GM10847 (cell line): Measurements from ENCODE around the gene CFAP74.

ENCODE experiments used
- POLR2A ChIP-seq: IDR thresholded peaks from 2 replicates; pipeline ENCODE4 v1.6.1; 2011; ENCODE audit not compliant: insufficient read length; ENCODE audit errors: extremely low read depth

The CFAP74 gene

DNA sequence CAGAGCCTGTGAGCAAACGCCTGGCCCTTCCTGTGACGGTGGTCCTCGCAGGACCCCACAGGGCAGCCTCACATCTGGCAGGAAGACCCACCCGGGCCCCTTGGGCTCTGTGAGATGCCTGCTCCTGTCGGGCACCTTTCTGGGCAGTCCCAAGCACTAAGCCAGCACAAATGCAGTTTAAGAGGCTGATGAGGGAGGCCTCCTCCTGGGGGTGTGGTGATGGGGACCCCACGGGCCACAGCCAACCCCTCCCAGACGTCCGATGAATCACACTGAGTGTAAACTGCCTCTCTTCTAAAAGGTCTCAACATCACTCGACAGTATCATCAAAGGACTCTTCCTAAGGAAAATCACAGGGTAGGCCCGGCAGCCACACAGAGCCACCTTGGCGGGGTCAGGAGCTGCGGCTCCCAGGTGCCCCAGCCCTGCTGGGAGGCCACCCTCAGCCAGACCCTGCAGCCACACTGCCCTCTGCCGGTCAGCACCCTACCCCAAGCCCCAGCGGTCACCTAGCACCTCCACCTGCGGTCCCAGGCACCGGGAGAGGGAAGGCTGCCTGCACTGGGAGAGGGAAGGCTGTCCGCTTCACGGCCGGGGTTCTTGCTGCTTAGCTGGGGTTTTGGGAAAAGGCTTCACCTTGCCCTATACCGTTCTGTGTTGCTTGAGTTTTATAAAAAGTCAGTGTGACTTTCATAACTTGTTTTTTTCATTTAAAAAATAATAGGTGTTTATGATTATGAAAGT lies 42.8 kb upstream of the CFAP74 start:
- TF ChIP-seq POLR2A = no peak

DNA sequence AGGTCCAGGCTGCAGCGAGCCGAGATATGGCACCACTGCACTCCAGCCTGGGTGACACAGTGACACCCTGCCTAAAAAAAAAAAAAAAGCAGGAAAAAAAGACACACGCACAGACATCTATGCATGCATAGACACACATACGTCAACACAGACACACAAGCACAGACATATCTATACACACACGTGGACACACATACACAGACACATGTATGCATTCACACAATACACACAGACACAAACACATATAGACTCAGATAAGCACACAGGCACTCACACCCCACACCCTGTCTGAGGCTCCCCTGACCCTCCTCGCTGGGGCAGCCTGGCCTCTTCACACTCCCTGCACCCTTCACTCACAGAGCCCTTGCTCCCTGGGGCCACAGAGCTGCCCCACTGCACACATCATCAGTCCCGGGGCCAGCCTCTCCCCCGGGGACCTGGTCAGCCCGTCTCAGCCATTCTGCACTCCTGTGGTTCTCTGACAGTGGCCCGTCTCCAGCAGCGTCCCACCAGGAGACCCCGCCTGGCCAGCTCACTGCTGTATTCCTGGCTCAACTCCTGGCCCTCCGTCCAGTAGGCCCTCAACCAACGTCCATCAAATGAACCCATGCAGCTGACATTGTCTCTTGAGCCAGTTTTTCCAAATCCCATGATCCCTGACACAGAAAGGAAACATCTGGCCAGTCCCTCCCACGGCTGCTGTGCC lies 42.0 kb upstream of the CFAP74 start:
- no peak for TF ChIP-seq POLR2A

DNA sequence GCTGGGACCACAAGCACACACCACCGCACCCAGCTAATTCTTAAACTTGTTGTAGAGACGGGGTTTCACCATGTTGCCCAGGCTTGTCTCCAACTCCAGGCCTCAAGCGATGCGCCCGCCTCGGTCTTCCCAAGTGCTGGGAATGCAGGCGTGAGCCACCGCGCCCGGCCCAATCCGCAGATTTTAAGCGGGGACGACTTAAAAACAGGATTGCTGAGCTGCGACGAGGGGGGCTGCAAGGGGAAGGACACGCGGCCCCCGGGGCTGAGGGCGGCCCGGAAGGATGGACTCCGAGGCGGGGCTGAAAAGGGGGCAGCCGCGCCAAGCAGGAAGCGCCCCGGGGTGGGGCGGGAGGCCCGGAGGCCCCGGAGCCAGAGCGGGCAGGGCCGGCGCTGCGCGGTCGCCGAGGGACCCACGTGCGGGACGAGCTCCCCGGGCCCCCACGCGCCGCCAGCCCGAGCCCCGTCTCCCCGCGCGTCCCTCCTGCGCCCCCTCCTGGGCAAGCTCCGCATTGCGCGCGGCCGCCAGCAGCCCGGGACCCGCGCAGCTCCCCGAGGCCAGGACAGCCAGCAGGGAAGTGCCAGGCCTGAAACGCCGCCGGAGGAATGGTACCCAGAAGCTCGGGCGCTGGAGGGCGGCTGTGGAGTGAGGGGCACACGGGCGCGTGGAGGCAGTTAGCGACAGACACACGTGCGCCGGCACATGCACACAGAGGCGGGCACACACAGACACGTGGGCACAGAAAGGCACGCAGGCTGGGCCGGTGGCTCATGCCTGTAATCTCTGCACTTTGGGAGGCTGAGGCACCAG lies 41.1 kb upstream of the CFAP74 start:
- TF ChIP-seq POLR2A = no peak

DNA sequence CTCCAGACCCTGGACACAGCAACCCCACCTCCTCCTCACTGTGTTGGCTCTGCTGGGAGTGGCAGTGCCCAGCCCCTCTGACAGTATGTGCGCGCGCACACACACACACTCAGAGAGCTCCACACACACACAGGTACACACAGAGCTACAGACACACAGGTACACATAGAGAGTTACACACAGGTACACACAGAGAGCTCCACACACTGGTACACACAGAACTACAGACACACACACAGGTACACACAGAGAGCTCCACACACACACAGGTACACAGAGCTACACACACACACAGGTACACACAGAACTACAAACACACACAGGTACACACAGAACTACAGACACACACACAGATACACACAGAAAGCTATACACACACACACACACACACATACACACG lies 40.3 kb upstream of the CFAP74 start:
- no peak for TF ChIP-seq POLR2A

DNA sequence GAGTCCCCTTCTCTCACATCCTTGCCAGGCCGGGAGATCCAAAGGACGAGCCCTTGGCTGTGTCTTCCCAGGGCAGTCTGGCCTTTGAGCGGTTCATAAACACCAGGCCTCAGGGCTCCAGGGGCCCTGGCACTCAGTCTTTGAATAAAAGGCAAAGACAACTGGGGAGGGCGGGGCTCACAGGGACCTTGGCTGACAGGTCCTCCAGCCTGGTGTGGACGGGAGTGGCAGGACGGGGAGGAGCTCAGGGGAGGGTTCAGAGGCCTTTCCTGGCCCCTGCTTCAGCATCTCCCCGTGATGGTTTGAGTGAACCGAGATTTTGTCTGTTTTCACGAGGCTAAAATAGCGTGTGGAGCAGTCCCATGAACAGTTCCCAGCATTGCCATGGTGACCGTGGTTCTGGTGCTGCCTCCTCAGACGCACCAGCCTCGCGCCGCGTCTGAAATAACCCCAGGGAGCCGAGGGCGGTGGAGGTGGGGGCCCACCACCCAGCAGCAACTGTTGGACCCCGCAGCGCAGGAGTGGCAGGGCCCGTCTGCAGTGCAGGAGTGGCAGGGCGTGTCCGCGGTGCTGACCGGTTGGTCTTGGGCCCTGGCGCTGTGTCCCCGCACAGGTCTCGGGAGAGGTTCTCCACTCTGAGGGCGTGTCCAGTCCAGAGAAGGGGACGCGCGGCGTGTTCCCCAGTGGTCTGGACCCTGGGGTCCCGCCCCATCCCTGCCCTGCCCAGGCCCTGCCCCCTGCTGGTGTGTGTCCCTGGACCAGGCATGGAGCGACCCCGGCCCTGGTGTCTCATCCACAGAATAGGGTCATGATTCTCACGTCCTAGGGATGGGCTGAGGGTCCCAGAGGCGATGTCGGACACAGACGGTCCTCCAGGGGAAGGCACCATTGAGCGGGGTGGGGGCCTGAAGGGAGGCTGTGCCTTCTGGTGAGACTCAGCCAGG lies 39.5 kb upstream of the CFAP74 start:
- no peak for TF ChIP-seq POLR2A

DNA sequence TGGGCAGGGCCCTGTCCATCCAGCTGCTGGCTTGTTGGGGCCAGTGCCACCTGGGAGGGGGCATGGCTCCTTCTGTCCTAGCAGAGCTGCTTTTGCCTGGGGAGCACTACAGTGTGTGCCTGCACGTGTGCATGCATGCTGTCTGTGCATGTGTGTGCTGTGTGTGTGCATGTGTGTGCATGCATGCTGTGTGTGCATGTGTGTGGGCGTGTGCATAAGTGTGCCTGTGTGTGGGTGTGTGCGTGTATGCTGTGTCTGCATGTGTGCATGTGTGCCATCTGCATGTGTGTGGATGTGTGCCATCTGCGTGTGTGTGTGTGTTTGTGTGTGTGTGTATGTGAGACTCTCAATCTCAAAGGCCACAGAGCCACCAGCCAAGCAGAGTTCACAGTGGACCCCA lies 38.3 kb upstream of the CFAP74 start:
- TF ChIP-seq POLR2A = no peak

DNA sequence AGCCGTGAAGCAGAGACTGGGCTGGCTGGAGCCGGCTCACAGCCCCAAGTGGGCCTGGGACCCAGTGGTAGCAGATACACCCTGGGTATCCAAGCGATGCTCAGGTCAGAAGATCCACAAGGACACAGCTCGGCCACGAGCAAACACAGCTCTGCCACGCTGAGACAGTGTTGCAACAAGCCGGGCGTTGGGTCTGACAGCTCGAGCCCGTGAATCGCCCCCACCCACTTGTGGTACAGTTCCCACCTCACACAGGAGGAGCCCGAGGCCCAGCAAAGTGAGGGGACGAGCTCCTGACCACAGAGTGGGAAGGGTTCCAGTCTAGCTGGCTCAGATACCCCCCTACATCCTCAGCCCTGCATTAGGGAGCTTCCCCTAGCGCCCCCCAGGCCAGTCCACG lies 37.7 kb upstream of the CFAP74 start:
- no peak for TF ChIP-seq POLR2A

DNA sequence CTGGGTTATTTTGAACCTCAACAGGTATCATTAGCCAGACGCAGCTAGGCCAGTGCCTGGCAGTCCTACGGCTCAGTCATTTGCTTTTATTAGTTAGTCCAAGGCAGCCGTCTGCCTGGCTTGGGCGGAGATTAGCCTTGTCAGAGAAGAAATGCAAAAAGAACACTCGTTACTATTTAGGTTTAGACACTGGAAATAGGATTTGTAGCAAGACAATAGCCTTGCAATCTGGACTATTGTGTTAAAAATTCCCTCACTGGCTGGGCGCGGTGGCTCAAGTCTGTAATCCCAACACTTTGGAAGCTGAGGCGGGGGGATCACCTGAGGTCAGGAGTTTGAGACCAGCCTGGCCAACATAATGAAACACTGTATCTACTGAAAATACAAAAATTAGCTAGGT lies 35.7 kb upstream of the CFAP74 start:
- no peak for TF ChIP-seq POLR2A

DNA sequence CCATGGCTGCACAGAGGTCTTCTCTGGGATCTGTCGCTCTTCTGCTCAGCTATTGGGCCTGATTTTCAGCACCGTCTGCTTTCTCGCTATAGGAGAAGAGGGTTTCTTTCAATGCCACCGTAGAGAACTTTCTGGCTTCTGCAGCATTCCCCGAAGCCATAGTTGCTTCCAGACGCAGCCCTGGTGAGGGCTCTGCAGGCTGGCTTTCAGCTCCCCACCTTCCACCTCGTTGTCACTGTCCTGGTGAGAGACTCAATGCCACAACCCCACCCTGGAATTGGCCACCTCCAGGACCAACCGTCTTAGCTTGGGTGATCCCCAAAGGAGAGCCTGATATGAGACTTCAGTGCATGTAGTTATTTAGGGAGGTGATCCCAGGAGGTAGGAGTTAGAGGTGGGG lies 34.6 kb upstream of the CFAP74 start:
- no peak for TF ChIP-seq POLR2A

DNA sequence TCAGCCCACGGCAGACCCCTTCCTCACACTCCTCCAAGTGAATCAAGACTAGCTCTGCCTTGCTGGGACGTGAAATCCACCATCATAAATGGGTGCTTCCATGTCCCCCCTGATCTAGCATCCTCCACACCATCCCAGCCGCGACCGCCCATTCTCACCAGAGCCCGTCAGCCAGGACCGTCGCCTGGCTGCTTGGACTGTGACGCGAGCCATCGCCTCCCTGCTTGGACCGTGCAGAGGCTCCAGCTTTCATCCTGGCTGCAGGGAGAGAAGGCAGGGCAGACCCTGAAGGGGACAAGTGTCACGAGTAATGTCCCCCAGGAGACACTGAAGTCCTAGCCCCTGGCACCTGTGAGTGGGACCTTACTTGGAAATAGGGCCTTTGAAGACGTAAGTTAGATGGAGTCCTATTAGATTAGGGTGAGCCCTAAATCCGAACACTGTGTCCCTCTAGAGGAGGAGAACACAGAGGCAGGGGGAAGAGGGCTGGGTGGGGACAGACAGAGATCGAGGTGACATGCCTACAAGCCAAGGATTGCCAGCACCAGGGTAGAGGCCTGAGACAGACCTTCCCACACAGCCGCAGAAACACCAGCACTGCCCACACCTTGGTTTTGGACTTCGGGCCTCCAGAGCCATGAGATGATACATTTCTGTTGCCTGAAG lies 33.9 kb upstream of the CFAP74 start:
- TF ChIP-seq POLR2A = no peak

DNA sequence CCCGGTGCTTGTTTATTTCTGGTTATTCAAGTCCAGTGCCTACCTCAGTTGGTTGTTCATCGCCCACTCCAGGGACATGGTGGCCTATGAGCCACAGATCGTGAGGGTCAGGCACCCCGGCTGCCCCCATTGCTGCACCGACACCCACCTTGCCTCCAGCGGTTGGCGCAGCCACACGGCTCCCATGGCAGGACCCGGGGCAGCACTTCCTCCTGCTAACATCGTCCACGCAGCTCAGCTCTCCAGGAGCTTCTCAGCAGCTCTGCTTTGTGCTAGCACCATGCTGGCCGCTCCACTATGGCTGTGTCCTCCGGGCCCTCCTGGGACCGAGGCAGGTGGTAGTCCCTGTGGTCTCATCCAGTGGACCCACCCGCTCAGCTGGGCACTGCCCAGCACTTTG lies 32.7 kb upstream of the CFAP74 start:
- TF ChIP-seq POLR2A = no peak

DNA sequence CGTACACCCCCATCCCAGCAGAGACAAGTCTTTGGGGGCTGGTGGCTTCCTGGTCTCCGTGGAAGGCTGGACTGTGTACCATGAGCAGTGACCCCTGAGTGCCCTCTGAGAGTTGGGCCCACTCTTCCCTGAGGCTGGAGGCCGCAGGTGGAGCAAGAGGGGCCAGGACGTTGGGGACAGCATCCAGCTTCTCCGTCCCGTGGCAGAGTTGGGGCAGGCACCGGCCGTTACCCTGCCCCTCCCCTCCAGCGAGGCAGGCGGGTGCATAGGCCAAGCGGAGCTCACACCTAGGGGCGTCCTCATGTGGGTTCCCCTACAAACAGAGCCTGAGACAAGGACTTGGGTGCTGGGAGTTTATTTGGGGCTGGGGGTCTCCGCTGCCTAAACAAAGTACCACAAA lies 29.6 kb upstream of the CFAP74 start:
- TF ChIP-seq POLR2A = no peak

DNA sequence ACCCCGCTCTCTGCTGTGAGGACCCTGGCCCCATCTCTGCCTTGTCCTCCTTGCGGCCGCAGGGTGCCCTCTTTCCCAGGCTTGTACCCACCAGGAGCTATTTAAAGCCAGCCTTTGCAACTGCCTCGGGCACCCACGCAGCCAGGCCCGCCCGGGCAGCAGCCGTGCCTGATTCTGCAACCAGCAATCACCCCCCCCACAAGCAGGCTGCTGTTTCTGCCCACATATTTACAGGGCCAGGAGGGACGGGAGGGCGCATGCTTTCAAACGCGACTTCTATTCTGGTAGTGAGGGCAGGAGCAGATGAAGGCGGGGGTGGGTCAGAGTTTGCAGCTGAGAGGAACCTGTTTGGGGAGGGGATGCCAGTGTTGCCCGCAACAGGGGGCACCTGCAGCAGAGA lies 29.2 kb upstream of the CFAP74 start:
- TF ChIP-seq POLR2A = no peak
